Fibroblast of skin of right quadriceps (primary cell): ENCODE results near the gene ESRRG.

Experiments
- DNase-seq: peaks from one replicate; pipeline ENCODE4 v3.0.0-alpha.2; 2013

Gene ESRRG

DNA sequence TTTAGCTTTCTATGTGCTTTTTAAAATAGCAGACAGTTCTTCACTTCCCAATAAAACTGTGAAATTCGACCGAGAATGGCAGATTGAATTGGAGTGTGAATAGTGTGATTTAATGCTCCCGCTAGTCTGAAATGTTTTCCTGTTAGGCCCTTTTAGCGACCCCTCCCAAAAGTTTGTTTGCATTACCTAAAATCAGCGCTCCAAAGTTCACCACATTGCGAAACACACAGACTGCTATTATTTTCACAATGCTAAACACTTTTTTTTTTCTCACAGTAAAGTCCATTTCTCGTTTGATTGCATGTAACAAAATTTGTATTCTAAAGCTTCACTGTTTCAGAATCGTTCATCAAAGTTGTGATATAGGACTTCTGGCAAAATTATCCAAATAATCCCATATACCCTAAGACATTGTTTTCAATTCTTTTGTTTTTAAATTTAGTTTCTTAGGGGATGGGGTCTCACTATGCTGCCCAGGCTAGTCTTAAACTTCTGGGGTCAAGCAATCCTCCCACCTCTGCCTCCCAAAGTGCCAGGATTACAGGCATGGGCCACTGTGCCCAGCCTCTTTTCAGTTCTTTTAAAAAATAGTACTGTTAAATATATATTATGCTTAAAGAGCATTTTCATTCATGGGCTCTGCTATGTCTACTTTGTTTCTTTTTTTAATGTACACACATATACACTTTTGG is 223.5 kb downstream of the ESRRG start:
- no peak for DNase-seq

DNA sequence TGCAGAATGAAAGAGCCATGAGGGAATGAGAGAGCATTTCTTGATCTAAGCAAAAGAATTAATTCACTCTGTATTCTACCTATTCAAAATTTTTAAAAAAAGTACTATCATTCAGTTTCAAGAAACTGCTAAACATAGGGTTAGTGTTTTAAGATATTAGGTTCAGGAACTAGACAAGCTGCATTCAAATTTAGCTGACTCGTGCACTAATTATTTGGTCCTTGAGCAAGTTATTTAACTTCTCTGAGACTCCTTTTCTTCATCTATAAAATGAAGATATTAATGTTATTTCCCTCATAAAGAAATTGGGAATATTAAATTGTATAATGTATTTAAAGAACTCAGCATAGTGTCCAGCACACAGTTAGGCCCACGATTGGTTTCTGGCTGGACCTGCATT is 225.0 kb downstream of the ESRRG start:
- no peak for DNase-seq

DNA sequence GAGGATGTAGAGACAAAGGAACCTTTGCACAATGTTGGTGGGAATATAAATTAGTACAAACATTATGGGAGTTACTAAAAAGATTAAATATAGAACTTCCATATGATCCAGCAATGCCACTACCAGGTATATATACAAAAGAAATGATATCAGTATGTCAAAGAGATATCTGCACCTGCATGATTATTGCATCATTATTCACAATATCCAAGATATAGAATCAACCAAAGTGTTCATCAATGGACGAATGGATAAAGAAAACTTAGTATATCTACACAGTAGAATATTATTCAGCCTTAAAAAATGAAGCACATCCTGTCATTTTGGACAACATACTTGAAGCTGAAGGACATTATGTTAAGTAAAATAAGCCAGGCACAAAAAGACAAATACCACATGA is 238.2 kb downstream of the ESRRG start:
- DNase-seq, result no peak

DNA sequence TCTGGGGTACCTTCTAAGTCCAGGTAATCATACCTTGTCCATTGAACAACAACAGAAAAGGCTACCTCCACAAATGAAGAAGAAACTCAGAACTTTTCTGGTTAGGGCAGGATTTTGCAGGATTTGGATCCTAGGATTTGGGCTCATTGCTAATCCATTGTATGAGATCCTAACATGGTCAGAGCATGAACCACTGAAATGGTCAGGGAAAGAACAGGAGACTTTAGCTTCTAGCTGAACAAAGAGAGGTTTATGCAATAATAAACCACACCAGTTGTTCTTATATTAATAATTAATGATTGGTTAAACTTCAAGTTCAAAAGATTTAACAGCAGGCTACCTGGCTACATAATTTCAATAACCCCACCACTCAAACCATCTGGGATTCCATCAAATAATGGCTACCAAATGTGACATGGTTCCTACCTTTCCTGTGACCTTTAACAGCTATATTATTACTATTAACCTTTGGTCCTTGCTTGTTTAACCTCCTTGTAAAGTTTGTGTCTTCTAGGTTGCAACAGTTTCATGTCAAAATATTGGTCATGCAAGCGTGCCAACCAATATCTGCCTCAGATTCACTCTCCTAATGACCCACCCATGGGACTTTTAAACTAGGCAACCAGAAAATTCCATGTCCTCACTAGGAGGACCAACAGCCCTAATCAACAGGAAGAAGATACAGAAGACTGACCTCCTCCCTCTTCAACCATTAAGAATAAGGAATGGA is 239.4 kb downstream of the ESRRG start:
- DNase-seq, result no peak

DNA sequence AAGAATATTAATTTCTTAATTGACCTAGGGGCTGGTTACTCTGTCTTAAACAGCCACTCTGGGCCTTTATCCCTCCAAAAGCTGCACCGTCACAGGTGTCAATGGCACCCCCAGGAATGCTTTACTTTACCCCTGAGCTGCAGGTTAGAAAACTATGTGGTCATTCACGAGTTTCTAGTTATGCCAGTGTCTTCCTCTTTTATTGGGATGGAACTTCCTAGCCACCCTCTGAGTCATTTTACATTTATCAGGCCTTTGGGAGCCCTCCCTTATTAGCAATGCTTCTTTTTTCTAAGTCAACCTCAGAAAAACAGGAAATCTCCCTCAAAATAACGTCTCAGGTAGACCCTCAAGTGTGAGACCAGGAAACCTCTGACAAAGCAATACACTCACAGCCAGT is 240.6 kb downstream of the ESRRG start:
- no peak for DNase-seq

DNA sequence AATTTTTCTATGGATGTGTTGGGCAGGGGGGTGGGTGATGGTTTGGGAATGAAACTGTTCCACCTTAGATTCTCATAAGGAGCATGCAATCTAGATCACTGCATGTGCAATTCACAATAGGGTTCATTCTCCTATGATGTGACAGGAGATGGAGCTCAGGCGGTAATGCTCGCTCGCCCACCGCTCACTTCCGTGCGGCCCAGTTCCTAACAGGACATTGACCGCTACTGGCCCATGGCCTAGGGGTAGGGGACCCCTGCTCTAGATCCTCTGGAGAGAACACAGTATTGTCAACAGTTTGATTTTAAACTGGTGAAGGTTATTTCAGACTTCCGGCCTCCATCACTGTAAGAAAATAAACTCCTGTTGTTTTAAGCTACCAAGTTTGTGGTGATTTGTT is 245.0 kb downstream of the ESRRG start:
- DNase-seq, result no peak

DNA sequence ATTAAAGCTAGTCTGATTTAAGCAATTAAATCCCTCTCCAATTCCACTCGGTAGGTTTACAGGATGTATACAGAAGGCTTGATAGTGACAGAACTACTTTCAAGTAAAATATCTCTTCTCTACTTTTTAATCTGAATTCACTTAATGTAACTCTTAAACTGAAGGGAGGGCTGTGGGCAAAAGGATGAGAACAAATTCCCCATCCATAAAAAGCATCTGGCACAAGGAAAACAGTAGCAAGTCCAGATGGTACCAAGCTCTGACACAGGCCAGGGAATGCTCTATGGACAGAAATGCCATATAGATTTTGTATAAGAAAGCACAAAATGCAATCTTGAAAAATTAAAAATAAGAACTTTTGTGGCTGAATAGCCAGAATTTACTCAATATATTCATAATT is 246.9 kb downstream of the ESRRG start:
- no peak for DNase-seq

DNA sequence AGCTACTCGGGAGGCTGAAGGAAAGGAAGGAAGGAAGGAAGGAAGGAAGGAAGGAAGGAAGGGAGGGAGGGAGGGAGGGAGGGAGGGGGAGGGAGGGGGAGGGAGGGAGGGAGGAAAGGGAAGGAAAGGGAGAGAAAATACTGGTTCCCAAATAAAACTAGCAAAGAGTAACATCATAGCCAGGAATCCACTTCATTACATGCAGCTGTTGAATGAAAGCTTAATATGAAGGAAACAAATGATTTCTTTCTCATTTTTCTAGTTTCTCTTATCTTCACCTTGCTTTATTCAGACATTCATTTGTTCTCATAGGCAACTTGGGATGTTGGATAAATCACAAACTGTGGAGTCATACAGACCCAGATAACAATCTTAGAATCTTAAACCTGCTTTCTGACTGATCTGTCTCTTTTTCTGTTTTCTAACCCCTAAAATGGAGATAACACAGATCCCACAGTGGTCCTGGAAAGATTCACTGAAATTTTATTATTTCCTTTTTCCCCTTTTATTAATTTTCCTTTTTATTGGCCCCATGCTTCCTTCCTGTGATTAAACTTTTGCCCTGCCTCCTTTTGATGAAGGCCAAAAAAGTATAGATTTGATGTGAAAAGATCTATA is 247.5 kb downstream of the ESRRG start:
- DNase-seq, result no peak

DNA sequence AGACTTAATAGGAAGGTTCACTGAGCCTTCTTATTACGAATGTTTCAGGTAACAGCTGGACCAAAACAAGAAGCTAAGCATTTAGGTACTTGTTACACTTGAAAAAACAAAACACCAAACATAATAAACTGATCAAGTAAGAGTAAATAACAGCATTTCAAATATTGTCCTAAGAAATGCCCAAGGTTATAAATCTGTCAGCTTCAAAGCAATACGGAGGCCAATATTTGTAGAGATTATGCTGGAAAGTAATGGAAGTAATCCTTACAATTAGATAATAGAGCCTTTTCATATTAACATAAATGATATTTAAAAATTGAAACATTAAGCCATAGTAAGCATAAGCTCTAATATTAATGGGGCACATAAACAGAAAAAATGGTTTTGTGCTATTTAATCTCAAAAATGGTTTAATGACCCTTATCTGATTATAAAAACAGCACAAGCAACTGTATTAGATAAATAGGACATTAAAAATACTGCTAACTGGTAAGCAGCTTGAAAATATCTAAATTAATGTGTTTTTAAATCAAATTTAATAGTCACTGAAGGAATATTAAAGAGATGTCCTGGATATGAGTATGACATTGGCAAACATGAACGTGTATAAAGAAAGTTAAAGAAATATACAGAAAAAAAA is 256.9 kb downstream of the ESRRG start:
- DNase-seq, result no peak

DNA sequence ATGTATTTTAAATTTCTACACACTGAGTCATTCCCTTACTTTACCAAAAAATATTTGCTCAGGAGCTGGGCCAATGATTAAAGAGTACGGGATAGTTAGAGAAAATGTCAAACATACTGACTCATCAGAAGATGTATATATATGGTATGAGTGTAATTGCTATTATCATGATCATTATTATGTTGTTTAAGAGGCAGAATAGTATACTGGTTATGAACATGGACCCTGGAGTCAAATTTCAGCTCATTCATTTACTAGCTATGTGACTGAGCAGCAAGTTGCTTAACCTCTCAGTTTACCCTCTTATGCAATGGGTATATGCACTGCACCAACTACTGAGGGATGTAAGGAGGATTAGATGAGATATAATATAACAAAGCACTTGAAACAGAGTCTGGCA is 258.7 kb downstream of the ESRRG start:
- peak; percentile 97 for DNase-seq

DNA sequence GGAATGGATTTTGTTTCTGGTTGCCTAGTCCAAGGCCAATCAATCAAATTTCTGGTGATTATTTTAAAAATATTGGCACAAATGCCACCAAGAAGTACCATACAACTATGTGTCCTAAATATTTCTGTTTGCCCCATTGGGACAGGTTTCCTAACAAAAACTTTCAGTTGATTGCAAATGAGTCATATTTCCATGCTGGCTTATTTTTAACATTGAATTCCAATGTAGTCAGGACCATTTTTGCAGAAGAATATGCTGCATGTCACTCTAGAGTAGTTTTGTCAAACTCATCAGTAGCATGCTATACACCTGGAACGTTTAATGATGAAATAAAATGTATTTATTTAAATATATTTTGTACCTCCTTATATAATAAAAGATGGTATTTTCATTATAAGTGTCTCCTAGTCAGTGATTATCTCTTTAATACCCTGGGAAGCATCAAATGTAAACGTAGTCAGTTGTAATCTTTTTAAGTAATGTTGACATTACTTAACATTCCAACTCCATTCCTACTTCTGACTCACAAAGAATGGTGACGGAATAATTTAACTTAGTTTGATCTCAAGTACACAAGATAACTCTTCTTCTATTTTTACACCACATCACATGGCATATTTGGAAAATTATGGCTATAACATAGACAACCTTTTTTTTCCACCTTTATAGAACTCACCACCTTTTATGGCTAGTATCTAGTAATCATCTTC is 261.0 kb downstream of the ESRRG start:
- peak; percentile 73 for DNase-seq

DNA sequence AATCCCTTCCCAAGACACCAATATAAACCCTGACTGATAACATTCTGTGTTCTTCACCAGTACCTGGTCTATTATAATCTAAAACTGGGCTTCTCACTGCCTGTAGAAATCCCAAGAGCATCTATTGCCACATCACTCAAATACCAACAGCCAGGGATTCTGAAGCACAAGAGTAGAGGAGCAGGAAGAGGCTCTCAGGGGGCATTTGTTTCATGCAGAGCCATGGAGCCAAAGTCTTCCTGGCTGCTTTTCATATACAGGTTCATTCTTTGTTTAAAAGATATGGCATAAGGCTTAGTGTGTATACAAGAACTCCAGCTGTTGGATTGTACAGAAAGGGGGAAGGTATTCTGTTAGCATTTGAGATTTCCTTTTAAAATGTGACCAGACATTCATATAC is 261.8 kb downstream of the ESRRG start:
- DNase-seq, result peak; percentile 18

DNA sequence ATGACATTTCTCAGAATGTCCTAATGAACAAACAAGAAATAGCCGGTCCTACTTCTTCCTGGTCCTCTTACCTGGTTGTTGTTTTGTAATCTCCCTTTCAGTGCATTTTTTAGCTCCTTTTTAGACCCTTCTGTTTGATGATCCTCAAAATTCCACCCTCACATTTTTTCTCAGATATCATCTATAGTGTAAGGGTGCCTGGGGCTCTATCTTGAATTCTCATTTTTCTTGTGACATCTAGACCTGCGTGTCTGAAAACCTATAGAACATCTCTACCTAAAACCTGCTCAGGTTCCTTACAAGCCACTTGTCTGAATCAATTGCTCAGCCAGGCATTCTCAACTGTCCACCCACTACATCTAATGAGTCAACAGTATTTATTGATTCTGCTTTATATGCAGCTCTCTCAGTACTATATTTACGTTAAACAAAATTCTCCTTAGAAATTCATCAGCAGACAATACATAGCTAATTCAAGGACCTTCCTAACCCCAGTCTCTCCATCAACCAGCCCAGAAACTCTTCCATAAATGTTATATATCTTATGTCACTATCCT is 263.5 kb downstream of the ESRRG start:
- no peak for DNase-seq

DNA sequence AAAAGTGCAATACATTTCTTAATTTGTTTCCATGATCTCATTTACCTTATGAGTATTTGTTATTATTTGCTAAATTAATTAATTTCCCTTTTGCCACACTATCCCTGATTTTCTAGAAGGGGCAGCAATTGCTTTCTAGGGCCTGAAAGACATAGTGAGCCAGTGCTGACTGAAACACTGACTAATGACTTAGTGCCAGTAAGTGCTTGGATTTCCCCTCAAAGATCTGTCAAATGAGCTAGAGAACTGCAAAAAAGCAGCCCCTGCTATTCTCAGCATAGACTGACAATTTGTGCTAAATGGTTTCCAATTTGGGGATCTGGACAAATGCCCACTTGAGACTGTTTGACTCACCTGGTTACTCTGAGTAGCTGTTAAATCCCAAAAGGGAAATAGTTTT is 264.4 kb downstream of the ESRRG start:
- no peak for DNase-seq

DNA sequence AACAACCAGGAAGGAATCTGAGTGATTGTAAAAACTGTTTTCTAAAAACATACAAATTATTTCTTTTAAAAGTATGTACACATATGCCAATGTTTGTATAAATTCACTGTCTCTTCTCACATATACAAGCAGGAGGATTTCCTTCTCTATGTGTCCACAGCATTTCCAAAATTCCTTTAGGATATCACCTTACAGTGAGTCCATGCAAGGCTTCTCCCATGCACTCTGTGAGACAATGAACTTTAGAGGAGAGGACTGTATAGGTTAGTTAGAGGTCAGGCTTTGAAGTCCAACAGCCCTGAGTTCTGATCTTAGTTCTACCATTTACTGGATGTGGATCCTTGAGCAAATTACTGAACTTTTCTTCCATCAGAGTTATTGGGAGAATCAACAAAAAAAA is 265.9 kb downstream of the ESRRG start:
- DNase-seq, result peak; percentile 47

DNA sequence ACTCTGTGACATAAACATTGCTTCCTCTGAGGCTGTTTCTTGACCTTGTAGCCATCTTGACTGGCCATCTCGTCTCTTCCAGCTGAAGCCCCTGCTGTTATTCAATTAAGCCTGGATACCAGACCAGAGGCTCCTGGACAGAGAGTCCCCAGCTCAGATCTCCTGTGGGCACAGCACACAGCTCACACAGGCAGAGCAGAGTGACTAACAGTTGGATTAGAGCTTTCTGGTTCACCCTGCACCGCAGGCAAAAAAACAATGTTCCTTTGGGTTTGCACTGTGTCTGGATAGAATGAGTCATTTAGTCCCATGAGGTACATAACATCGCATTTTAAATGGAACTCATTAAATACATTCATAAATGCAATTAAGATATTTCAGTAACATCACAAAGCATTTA is 266.5 kb downstream of the ESRRG start:
- peak; percentile 90 for DNase-seq

DNA sequence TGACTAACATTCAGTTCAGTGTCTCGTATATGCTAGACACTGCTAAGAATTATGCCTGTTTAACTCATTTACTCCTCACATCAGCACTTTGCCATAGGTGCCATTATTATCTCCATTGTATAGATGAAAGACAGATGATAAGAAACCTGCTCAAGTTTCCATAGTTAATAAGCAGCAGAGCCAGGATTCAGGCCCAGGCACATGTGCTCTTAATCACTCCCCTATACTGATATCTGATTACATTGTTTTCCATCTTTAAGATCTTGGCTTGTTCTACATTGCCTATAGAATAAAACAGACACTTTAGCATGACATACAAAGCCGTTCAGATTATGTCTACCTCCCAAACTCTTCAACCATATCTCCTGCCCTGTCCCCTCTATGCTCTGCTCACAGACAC is 269.5 kb downstream of the ESRRG start:
- no peak for DNase-seq
